Thyroid gland (tissue), 4 donors: ENCODE data around the gene GPR55. TPM values are rescaled to one million over a fixed set of nuclear protein-coding genes. Genes with fewer than 3 reads are reported as not detected.

Experiments
- DNase-seq, 2 donors: peaks; one replicate each; pipeline ENCODE4 v3.0.0-alpha.2; 2019
- H3K27ac ChIP-seq, 3 donors: fragments of 200-600 bp; sonication (generic); 1 replicate in 2 of 3; 2 replicates in 1 of 3; pipeline ENCODE4 v1.5.1; 2016 to 2019; ENCODE audit warnings: mild to moderate bottlenecking in 1 of 3, moderate library complexity in 1 of 3
- H3K27me3 ChIP-seq: fragments of 200-600 bp; sonication (generic); one replicate; pipeline ENCODE4 v1.5.1; 2019
- H3K36me3 ChIP-seq, 2 donors: fragments of 200-600 bp; sonication (generic); one replicate each; pipeline ENCODE4 v1.5.1; 2016 to 2019
- H3K4me1 ChIP-seq, 2 donors: fragments of 200-600 bp; sonication (generic); one replicate each; pipeline ENCODE4 v1.5.1; 2017 to 2019
- H3K4me3 ChIP-seq, 3 donors: fragments of 200-600 bp; sonication (generic); replicated peaks in 1 of 3; 1 replicate in 2 of 3; 2 replicates in 1 of 3; pipeline ENCODE4 v1.5.1; 2016; ENCODE audit warnings: mild to moderate bottlenecking in 1 of 3
- H3K9me3 ChIP-seq: fragments of 200-600 bp; sonication (generic); one replicate; pipeline ENCODE4 v1.5.1; 2017
- CTCF ChIP-seq, 6 experiments: fragments of 200-600 bp in 3 of 6; fragments of 450-650 bp in 3 of 6; sonication (generic) in 3 of 6; IDR thresholded peaks; one replicate each; pipeline ENCODE4 v1.5.1; 2016 to 2019; ENCODE audit warnings: antibody characterized with exemption in 6 of 6, mild to moderate bottlenecking in 2 of 6, inconsistent platforms in 1 of 6, moderate library complexity in 1 of 6
- POLR2A ChIP-seq, 2 donors: fragments of 450-650 bp; IDR thresholded peaks; one replicate each; pipeline ENCODE4 v1.6.1; 2017; ENCODE audit warnings: antibody characterized with exemption in 2 of 2, mild to moderate bottlenecking in 2 of 2, moderate library complexity in 1 of 2
- WGBS, 2 donors: methylation state at CpG; one replicate each; pipeline ENCODE4 v1.1.5; 2017; 5-methylcytosine and 5-hydroxymethylcytosine counted together
- intact Hi-C: fragments of 100-400 bp; cut with DNase I; formaldehyde crosslinking; loops from one replicate; pipeline ENCODE4 v1.15.1; 2023
- total RNA-seq, 4 donors: library from RNA; depleted of rRNA; stranded (reverse); fragments of >200 nt; gene quantifications; one replicate each; pipeline ENCODE4 v1.2.3, GENCODE V29; 2016

Gene GPR55
- total RNA-seq, 4 donors from 2014 or later, result 0.11 TPM; not detected in 3

- H3K4me1 ChIP-seq, result no peaks in the 10 kb centered on the region
- H3K9me3 ChIP-seq, result no peaks in the 10 kb centered on the region
- H3K4me3 ChIP-seq, result no peak overlapping the region
- WGBS, 2 donors, result 90 to 92% methylated on average over 16 of the region's 16 CpGs
- H3K27ac ChIP-seq, result no peak overlapping the region
- no peaks in the 10 kb centered on the region for H3K36me3 ChIP-seq
- H3K27me3 ChIP-seq, result no peaks in the 10 kb centered on the region
- intact Hi-C loops, result no loop called here
- TF ChIP-seq CTCF (IDR thresholded peaks at IDR 0.05) (no peak), POLR2A (IDR thresholded peaks at IDR 0.05) (no peak)
- DNase-seq, result no peak
These were observed 1.9 kb downstream of the GPR55 start for GRCh38 chr2:230922951-230923717.

- TF ChIP-seq CTCF (IDR thresholded peaks at IDR 0.05) (no peak), POLR2A (IDR thresholded peaks at IDR 0.05) (no peak)
- intact Hi-C loops, result no loop called here
- 65 to 78% methylated on average over 11 of the region's 11 CpGs for WGBS, 2 donors
- Histone ChIP-seq H3K9me3 (no peaks in the 10 kb centered on the region), H3K4me3 (no peak overlapping the region), H3K27ac (no peak overlapping the region), H3K36me3 (no peaks in the 10 kb centered on the region), H3K27me3 (no peaks in the 10 kb centered on the region), H3K4me1 (no peaks in the 10 kb centered on the region)
- no peak for DNase-seq
These were observed 3.0 kb downstream of the GPR55 start for GRCh38 chr2:230921806-230922595.

- WGBS, 2 donors, result 69 to 75% methylated on average over 2 of the region's 2 CpGs
- intact Hi-C loops, result no loop called here
- DNase-seq, result no peak
These were observed 4.9 kb downstream of the GPR55 start for GRCh38 chr2:230920167-230920566.

GRCh38 chr2:230919681-230920080 lies 5.4 kb downstream of the GPR55 start:
- no peaks in the 10 kb centered on the region for H3K36me3 ChIP-seq
- H3K9me3 ChIP-seq, result no peaks in the 10 kb centered on the region
- H3K4me1 ChIP-seq, result no peaks in the 10 kb centered on the region
- DNase-seq, result no peak
- TF ChIP-seq POLR2A (IDR thresholded peaks at IDR 0.05) (no peak), CTCF (IDR thresholded peaks at IDR 0.05) (no peak)
- no peak overlapping the region for H3K4me3 ChIP-seq
- H3K27me3 ChIP-seq, result no peaks in the 10 kb centered on the region
- intact Hi-C loops, result no loop called here
- WGBS, 2 donors, result 78 to 82% methylated on average over 2 of the region's 2 CpGs
- H3K27ac ChIP-seq, result no peak overlapping the region

More at GRCh38 chr2:230920167-230920566, 4.9 kb downstream of the GPR55 start:
- H3K4me1 ChIP-seq, result no peaks in the 10 kb centered on the region
- no peak overlapping the region for H3K27ac ChIP-seq
- H3K27me3 ChIP-seq, result no peaks in the 10 kb centered on the region
- no peaks in the 10 kb centered on the region for H3K9me3 ChIP-seq
- no peak overlapping the region for H3K4me3 ChIP-seq
- H3K36me3 ChIP-seq, result no peaks in the 10 kb centered on the region
- TF ChIP-seq POLR2A (IDR thresholded peaks at IDR 0.05) (no peak), CTCF (IDR thresholded peaks at IDR 0.05) (no peak)

- 83 to 88% methylated on average over 2 of the region's 2 CpGs for WGBS, 2 donors
- H3K36me3 ChIP-seq, result no peaks in the 10 kb centered on the region
- H3K9me3 ChIP-seq, result no peaks in the 10 kb centered on the region
- H3K27ac ChIP-seq, result no peak overlapping the region
- H3K27me3 ChIP-seq, result no peaks in the 10 kb centered on the region
- no peak overlapping the region for H3K4me3 ChIP-seq
- TF ChIP-seq CTCF (IDR thresholded peaks at IDR 0.05) (no peak), POLR2A (IDR thresholded peaks at IDR 0.05) (no peak)
- intact Hi-C loops, result no loop called here
- H3K4me1 ChIP-seq, result no peaks in the 10 kb centered on the region
- DNase-seq, result no peak
These were observed 5.8 kb downstream of the GPR55 start for GRCh38 chr2:230919240-230919639.
